Measurements from ENCODE around the gene DNM2. TPM values are rescaled to one million over a fixed set of nuclear protein-coding genes. Genes with fewer than 3 reads are reported as not detected.

DNM2 gene
- total and polyA plus RNA-seq, 2 of the 13 experiments (the other 11 are each of a cell fraction or from before 2014, with no cell fraction given): 41.7 to 59.8 TPM

GRCh38 chr19:10768936-10769335 is 51.1 kb downstream of the DNM2 start (continued):
- TF ChIP-seq ZNF781 (CRISPR knock-in tag; IDR thresholded peaks at IDR 0.05; ENCODE audit: borderline replicate concordance, not compliant biosample characterization): no peak
- no peak for TF ChIP-seq TSC22D2 (CRISPR knock-in tag; IDR thresholded peaks at IDR 0.05; ENCODE audit: borderline replicate concordance)

- peak; percentile 76 for DNase-seq (ENCODE audit: low spot score)
- peaks cover 5% of the 10 kb centered on the region; the same call in 1 of the 2 replicates for H4K20me1 ChIP-seq (ENCODE audit: insufficient read depth, low read length)
- H2AFZ ChIP-seq (ENCODE audit: low read length): no peak overlapping the region
- peaks cover 21% of the 10 kb centered on the region for H3K79me2 ChIP-seq (ENCODE audit: insufficient read depth, low read length)
- peak; percentile 80 for FAIRE-seq
- ChIA-PET CTCF (ENCODE audit: low intra/inter-chr PET ratio, low total read pairs) (interaction anchor here (1.3 to 2.0 kb wide), 2 partner anchors 50 to 53 kb away, joined by 3 to 18 read pairs; partner anchors contain the start of gene DNM2), POLR2A (interaction anchor here (0.7 to 2.1 kb wide), 4 partner anchors 53 to 68 kb away, joined by 3 to 7 read pairs (median 5); partner anchors contain the start of gene TMED1)
- in situ Hi-C loops (cut with HindIII; ENCODE audit: extremely low pct_ligation_motif_present, low pct_unique_long_range_greater_than_20kb): loop anchor here (5.0 kb wide), 1 partner anchor 53 kb away; the partner anchor contains the start of gene DNM2
- H3K27ac ChIP-seq (ENCODE audit: extremely low read length, insufficient read depth, low read length): peak overlapping the region; percentile 67
- H3K27me3 ChIP-seq (ENCODE audit: control insufficient read depth in 1 of 2, insufficient read depth in 2 of 2, low read length in 2 of 2): no peaks in the 10 kb centered on the region
- no peaks in the 10 kb centered on the region for H3K9me3 ChIP-seq (ENCODE audit: low read length)
- no TSS peak for BruUV-seq (replicated peaks)
- peaks cover 13 to 34% of the 10 kb centered on the region in 2 experiments for H3K36me3 ChIP-seq (replicated peaks in 1 of 2; ENCODE audit: control insufficient read depth in 1 of 2, insufficient read depth in 2 of 2, low read length in 2 of 2)
- intact Hi-C loops (cut with micrococcal nuclease; ENCODE audit: unreplicated experiment): loop anchor here (1.0 to 5.0 kb wide), 2 partner anchors 42 to 53 kb away; no protein-coding TSS in a partner anchor
- WGBS (ENCODE audit: low lambda C conversion rate): 57% methylated on average over 16 of the region's 21 CpGs
- H3K4me3 ChIP-seq (replicated peaks in 1 of 3; ENCODE audit: insufficient read depth in 1 of 3, low read depth in 2 of 3, low read length in 3 of 3): peak overlapping the region in 1 of 3 experiments; percentile 21; a peak in 1 of 6 replicates
- H3K4me2 ChIP-seq (ENCODE audit: low read depth, low read length): peak overlapping the region; percentile 48
- peak overlapping the region; percentile 31; the same call in 1 of the 2 replicates for H3K9ac ChIP-seq (ENCODE audit: insufficient read depth, low read depth, low read length)
- peaks cover 60% of the 10 kb centered on the region for H3K4me1 ChIP-seq (ENCODE audit: insufficient read depth, low read length)
- ATAC-seq: peak; percentile 92
- TF ChIP-seq ZNF746 (CRISPR knock-in tag; IDR thresholded peaks at IDR 0.05) (no peak), KLF12 (CRISPR knock-in tag; IDR thresholded peaks at IDR 0.05; ENCODE audit: borderline replicate concordance) (no peak), NFE2L2 (IDR thresholded peaks at IDR 0.05; ENCODE audit: low read length) (no peak), PRPF4 (IDR thresholded peaks at IDR 0.05; ENCODE audit: low read depth, low read length, poor library complexity, severe bottlenecking) (no peak), RARG (CRISPR knock-in tag; IDR thresholded peaks at IDR 0.05; ENCODE audit: low read depth) (no peak), NFIB (CRISPR knock-in tag; IDR thresholded peaks at IDR 0.05; ENCODE audit: borderline replicate concordance) (no peak), SP2 (CRISPR knock-in tag; IDR thresholded peaks at IDR 0.05) (no peak; the same call in 1 of the 2 replicates), ZNF446 (CRISPR knock-in tag; IDR thresholded peaks at IDR 0.05) (no peak), CEBPB (IDR thresholded peaks at IDR 0.05; ENCODE audit: borderline replicate concordance, low read depth, low read length) (no peak), ZNF230 (CRISPR knock-in tag; IDR thresholded peaks at IDR 0.05) (no peak)
- TF ChIP-seq, protein P1, sequence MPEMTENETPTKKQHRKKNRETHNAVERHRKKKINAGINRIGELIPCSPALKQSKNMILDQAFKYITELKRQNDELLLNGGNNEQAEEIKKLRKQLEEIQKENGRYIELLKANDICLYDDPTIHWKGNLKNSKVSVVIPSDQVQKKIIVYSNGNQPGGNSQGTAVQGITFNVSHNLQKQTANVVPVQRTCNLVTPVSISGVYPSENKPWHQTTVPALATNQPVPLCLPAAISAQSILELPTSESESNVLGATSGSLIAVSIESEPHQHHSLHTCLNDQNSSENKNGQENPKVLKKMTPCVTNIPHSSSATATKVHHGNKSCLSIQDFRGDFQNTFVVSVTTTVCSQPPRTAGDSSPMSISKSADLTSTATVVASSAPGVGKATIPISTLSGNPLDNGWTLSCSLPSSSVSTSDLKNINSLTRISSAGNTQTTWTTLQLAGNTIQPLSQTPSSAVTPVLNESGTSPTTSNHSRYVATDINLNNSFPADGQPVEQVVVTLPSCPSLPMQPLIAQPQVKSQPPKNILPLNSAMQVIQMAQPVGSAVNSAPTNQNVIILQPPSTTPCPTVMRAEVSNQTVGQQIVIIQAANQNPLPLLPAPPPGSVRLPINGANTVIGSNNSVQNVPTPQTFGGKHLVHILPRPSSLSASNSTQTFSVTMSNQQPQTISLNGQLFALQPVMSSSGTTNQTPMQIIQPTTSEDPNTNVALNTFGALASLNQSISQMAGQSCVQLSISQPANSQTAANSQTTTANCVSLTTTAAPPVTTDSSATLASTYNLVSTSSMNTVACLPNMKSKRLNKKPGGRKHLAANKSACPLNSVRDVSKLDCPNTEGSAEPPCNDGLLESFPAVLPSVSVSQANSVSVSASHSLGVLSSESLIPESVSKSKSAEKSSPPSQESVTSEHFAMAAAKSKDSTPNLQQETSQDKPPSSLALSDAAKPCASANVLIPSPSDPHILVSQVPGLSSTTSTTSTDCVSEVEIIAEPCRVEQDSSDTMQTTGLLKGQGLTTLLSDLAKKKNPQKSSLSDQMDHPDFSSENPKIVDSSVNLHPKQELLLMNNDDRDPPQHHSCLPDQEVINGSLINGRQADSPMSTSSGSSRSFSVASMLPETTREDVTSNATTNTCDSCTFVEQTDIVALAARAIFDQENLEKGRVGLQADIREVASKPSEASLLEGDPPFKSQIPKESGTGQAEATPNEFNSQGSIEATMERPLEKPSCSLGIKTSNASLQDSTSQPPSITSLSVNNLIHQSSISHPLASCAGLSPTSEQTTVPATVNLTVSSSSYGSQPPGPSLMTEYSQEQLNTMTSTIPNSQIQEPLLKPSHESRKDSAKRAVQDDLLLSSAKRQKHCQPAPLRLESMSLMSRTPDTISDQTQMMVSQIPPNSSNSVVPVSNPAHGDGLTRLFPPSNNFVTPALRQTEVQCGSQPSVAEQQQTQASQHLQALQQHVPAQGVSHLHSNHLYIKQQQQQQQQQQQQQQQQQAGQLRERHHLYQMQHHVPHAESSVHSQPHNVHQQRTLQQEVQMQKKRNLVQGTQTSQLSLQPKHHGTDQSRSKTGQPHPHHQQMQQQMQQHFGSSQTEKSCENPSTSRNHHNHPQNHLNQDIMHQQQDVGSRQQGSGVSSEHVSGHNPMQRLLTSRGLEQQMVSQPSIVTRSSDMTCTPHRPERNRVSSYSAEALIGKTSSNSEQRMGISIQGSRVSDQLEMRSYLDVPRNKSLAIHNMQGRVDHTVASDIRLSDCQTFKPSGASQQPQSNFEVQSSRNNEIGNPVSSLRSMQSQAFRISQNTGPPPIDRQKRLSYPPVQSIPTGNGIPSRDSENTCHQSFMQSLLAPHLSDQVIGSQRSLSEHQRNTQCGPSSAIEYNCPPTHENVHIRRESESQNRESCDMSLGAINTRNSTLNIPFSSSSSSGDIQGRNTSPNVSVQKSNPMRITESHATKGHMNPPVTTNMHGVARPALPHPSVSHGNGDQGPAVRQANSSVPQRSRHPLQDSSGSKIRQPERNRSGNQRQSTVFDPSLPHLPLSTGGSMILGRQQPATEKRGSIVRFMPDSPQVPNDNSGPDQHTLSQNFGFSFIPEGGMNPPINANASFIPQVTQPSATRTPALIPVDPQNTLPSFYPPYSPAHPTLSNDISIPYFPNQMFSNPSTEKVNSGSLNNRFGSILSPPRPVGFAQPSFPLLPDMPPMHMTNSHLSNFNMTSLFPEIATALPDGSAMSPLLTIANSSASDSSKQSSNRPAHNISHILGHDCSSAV (CRISPR knock-in tag; IDR thresholded peaks at IDR 0.05; ENCODE audit: borderline replicate concordance): no peak
These were observed 51.9 kb downstream of the DNM2 start for GRCh38 chr19:10769533-10770491.

All from HepG2 (cell line).